LNCaP clone FGC (cell line): ENCODE data around the gene ROCK2.
"Not testable (repeated sequence)": the region's sequence is repeated elsewhere in the genome, so short reads cannot be mapped to it uniquely, and the experiment has no call there.

Experiments used
- DNase-seq: peaks from one replicate; pipeline ENCODE4 v3.0.0-alpha.2; 2011; ENCODE audit warnings: low read depth
- H3K4me3 ChIP-seq: 2 replicates; pipeline ENCODE4 v1.5.1; 2011; ENCODE audit warnings: mild to moderate bottlenecking, low read depth, low read length, control low read depth
- TF ChIP-seq, protein P1 (sequence below): IDR thresholded peaks from 2 replicates; pipeline ENCODE4 v1.5.1; 2012; ENCODE audit warnings: mild to moderate bottlenecking; ENCODE audit not compliant: control insufficient read depth, insufficient read depth; ENCODE audit errors: extremely low read depth

The ROCK2 gene

GRCh38 chr2:11264818-11265217 is 79.6 kb downstream of the ROCK2 start:
- H3K4me3 ChIP-seq: no peak overlapping the region
- TF ChIP-seq, protein P1, sequence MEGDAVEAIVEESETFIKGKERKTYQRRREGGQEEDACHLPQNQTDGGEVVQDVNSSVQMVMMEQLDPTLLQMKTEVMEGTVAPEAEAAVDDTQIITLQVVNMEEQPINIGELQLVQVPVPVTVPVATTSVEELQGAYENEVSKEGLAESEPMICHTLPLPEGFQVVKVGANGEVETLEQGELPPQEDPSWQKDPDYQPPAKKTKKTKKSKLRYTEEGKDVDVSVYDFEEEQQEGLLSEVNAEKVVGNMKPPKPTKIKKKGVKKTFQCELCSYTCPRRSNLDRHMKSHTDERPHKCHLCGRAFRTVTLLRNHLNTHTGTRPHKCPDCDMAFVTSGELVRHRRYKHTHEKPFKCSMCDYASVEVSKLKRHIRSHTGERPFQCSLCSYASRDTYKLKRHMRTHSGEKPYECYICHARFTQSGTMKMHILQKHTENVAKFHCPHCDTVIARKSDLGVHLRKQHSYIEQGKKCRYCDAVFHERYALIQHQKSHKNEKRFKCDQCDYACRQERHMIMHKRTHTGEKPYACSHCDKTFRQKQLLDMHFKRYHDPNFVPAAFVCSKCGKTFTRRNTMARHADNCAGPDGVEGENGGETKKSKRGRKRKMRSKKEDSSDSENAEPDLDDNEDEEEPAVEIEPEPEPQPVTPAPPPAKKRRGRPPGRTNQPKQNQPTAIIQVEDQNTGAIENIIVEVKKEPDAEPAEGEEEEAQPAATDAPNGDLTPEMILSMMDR: no peak
- no peak for DNase-seq

DNA sequence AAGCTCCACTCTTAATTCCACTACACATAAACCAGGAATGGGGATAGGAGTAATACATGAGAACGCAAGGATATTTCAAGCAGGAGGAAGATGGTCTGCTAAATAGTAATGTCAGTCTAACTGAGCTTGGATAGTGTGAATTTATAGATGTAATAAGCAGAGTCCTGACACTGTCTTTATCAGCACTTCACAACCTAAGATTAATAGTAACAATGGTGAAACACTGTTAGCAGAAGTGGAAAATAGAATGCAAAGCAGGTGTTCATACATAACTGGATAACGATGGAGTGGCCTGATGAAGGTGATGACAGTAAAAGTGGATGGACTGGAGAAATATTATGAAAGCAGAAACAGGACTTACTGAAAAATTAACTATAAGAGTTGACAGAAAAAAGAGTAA is 80.4 kb downstream of the ROCK2 start:
- H3K4me3 ChIP-seq: no peak overlapping the region
- no peak for DNase-seq
- TF ChIP-seq, protein P1: no peak

DNA sequence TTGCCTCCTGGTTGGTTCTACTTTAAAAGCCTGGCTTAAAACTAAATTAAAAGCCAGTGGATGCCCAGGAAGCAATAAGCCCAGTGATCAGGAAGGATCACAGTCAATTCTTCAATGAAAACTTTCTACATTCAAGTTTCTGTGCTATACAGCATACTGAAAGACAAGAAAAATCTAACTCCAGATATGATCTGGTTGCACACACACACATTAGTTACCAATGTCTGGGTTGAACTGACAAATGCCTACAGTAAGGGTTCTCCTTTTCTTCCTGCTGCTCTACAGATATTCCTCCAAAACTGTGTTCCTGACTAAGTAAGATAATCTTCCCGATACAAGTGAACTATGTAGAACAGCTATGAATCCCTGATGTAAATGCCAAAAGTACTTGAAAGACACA is 81.3 kb downstream of the ROCK2 start:
- DNase-seq: no peak
- TF ChIP-seq, protein P1: no peak

DNA sequence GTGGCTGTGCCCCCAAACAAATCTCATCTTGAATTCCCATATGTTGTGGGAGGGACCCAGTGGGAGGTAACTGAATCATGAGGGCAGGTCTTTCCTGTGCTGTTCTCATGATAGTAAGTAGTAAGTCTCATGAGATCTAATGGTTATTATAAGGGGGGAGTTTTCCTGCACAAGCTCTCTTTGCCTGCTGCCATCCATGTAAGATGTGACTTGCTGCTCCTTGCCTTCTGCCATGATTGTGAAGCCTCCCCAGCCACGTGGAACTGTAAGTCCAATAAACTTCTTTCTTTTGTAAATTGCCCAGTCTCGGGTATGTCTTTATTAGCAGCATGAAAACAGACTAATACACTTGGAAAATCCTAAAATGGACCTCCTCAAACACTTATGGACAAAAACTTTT is 82.0 kb downstream of the ROCK2 start:
- not testable (repeated sequence) for DNase-seq, H3K4me3 ChIP-seq

More for the DNA sequence above, 81.3 kb downstream of the ROCK2 start:
- H3K4me3 ChIP-seq: no peak overlapping the region

DNA sequence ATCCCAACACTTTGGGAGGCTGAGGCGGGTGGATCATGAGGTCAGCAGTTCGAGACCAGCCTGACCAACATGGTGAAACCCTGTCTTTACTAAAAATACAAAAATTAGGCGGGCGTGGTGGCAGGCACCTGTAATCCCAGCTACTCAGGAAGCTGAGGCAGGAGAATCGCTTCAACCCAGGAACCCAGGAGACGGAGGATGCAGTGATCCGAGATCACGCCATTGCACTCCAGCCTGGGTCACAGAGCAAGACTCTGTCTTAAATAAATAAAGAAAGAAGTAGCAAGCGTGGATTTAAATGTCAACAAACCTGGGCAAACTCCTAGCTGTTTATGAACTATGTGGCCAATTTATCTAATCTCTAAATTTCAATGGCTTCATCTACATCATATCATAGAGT is 82.9 kb downstream of the ROCK2 start:
- H3K4me3 ChIP-seq, DNase-seq: not testable (repeated sequence)

DNA sequence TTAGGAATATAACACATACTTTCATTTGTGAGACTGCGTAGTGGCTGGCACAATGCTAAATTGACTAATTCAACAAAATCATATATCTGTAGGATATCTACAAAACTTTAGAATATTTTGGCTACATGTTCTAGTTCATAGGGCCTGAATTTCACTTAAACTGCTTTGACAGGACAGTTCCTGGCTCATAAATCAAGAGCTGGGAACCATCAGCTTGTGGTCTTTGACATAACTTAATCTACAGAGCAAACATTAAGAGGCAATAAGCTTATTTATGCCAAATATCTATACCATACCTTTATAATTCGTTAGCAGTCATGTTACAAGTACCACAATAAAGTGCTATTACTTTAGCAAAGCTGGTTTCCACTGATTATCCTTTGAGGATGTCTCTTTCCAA is 83.5 kb downstream of the ROCK2 start:
- TF ChIP-seq, protein P1: no peak
- H3K4me3 ChIP-seq: no peak overlapping the region
- DNase-seq: no peak

- H3K4me3 ChIP-seq: no peak overlapping the region
- no peak for DNase-seq
- TF ChIP-seq, protein P1: no peak
These were observed 86.5 kb downstream of the ROCK2 start for GRCh38 chr2:11257964-11258363.

- TF ChIP-seq, protein P1: no peak
- H3K4me3 ChIP-seq: no peak overlapping the region
- DNase-seq: no peak
These were observed 87.4 kb downstream of the ROCK2 start for GRCh38 chr2:11257078-11257477.
